Heart left ventricle (tissue), 13 donors: ENCODE measurements around the gene OR52B4.

Source experiments
- CTCF ChIP-seq, 12 donors: fragments of 200-600 bp; sonication (generic) in 4 of 12; IDR thresholded peaks; one replicate each; pipeline versions ENCODE4 v1.5.0 to v1.8.0; 2018 to 2022; ENCODE audit warnings: antibody characterized with exemption in 12 of 12, mild to moderate bottlenecking in 5 of 12
- POLR2A ChIP-seq, 2 donors: fragments of 450-650 bp; IDR thresholded peaks; one replicate each; pipeline ENCODE4 v1.6.1; 2017; ENCODE audit warnings: antibody characterized with exemption in 2 of 2, mild to moderate bottlenecking in 2 of 2, moderate library complexity in 2 of 2
- donor health status: ischemic (EF 13 %, LVEDD 7.1; RV severe dilation, severe dysfunction).
- donor health status: DM: no; HTN: yes; CAD: no.
- donor health status: DM: no; HTN: no; CAD: no.
- donor health status: ischemic (EF 25% LVEDD 6.9; RV normal size, moderate dysfunction).
- donor health status: ischemic (EF 25% LVEDD 5.7; RV mildly dilated, moderate dysfunction).
- donor health status: ischemic (EF 35%, LVEDD 5.7; RV mildly dilated, moderate dysfunction).
- donor health status: nonischemic (EF 11% LVEDD 7.7; RV severe dilation, severe dysfunction).
- donor health status: DM: yes; HTN: yes; CAD: no.
- donor health status: PGD.
- donor health status: ischemic (EF 29% LVEDD 5.4; RV normal size, mild dysfunction).
- donor health status: nonischemic (EF 23%, LVEDD 6.1; RV moderate dilation, normal function).

- TF ChIP-seq CTCF (IDR thresholded peaks at IDR 0.05): no peak
- TF ChIP-seq POLR2A (IDR thresholded peaks at IDR 0.05): no peak
Measured at GRCh38 chr11:4375431-4376140, 7.4 kb upstream of the OR52B4 start.
